Pancreas (tissue), 10 donors: ENCODE results near the gene PHF21B. TPM values are rescaled to one million over a fixed set of nuclear protein-coding genes. Genes with fewer than 3 reads are reported as not detected.

ENCODE experiments used
- ATAC-seq, 4 donors: fragments of 200-7000 bp; cut with Tn5 transposase; one replicate each; pipeline versions ENCODE4 v1.8.0 to v1.9.1; 2020; ENCODE audit warnings: mild to moderate bottlenecking in 4 of 4, moderate library complexity in 4 of 4
- DNase-seq, 6 donors: peaks; one replicate each; pipeline ENCODE4 v3.0.0-alpha.2; 2020
- FAIRE-seq: peaks from 2 replicates; lab custom pipeline; 2012; peaks lifted over from hg19 to GRCh38; lab: Jason Lieb, UNC
- H3K27ac ChIP-seq, 4 donors: fragments of 200-600 bp; sonication (generic); 1 replicate in 3 of 4; 2 replicates in 1 of 4; pipeline versions ENCODE4 v1.5.0 to v1.8.0; 2020
- H3K27me3 ChIP-seq, 4 donors: fragments of 200-600 bp; one replicate each; pipeline ENCODE4 v1.8.0; 2021
- H3K36me3 ChIP-seq, 3 donors: fragments of 200-600 bp; sonication (generic) in 1 of 3; one replicate each; pipeline versions ENCODE4 v1.5.0 to v1.8.0; 2020 to 2021
- H3K4me1 ChIP-seq, 3 donors: fragments of 200-600 bp; one replicate each; pipeline ENCODE4 v1.8.0; 2021
- H3K4me3 ChIP-seq, 4 donors: fragments of 200-600 bp; sonication (generic) in 2 of 4; one replicate each; pipeline versions ENCODE4 v1.5.0 to v1.8.0; 2020 to 2021
- H3K9me3 ChIP-seq, 4 donors: fragments of 200-600 bp; one replicate each; pipeline ENCODE4 v1.8.0; 2021
- CTCF ChIP-seq, 4 donors: fragments of 200-600 bp; sonication (generic) in 3 of 4; IDR thresholded peaks; one replicate each; pipeline versions ENCODE4 v1.5.0 to v1.8.0; 2021; ENCODE audit warnings: antibody characterized with exemption in 4 of 4
- WGBS, 2 donors: extraction: QIAGEN DNeasy Blood & Tissue Kit; methylation state at CpG; one replicate each; pipeline ENCODE4 v1.1.7; 2013; 5-methylcytosine and 5-hydroxymethylcytosine counted together
- intact Hi-C, 3 donors: fragments of 100-400 bp; cut with DNase I; formaldehyde crosslinking; loops; one replicate each; pipeline versions ENCODE4 v1.11.1 to v1.14.2; 2022
- polyA plus RNA-seq, 2 donors: library from polyadenylated mRNA; stranded (reverse); fragments of 200-250 nt; gene quantifications; one replicate each; pipeline ENCODE4 v1.2.3, GENCODE V29; 2013
- total RNA-seq, 6 donors: library from RNA; stranded (reverse); fragmentation: NEBNext Ultra II Directional in 4 of 6; extraction: Animal tissue kit (Norgen Biotek cat#: 25700) in 4 of 6; gene quantifications; one replicate each; pipeline versions ENCODE4 v1.2.1 to v1.2.4, GENCODE V29; 2021 to 2023
- donor health status: healthy with polysubstance abuse.
- donor health status: DM: no; HTN: no; CAD: no; lungs with moderate emphysema.
- donor health status: DM: no; HTN: no; CAD: no.
- donor health status: control.
- donor health status: control.
- donor health status: Bipolar disorder and iron deficiency.
- donor health status: DM: yes; HTN: yes; CAD: no.
- donor health status: DM: no; HTN: no; CAD: no.
- donor health status: DM: no; HTN: no; CAD: no.
- donor health status: DM: yes; HTN: yes; CAD: no.

PHF21B gene
- total and polyA plus RNA-seq, 8 donors = 0.34 to 2.9 (median 0.57) TPM; not detected in 1

- H3K36me3 ChIP-seq = no peaks in the 10 kb centered on the region
- H3K4me3 ChIP-seq = no peak overlapping the region
- intact Hi-C loops = no loop called here
- 63 to 75% methylated on average over 13 of the region's 13 CpGs for WGBS, 2 donors
- ATAC-seq (no peak), FAIRE-seq (no peak), DNase-seq (peak in 1 of 6 donors; percentile 45)
- no peaks in the 10 kb centered on the region for H3K4me1 ChIP-seq
- no peak for TF ChIP-seq CTCF (IDR thresholded peaks at IDR 0.05)
- no peaks in the 10 kb centered on the region for H3K27me3 ChIP-seq
- no peak overlapping the region for H3K27ac ChIP-seq
- no peaks in the 10 kb centered on the region for H3K9me3 ChIP-seq
Measured at GRCh38 chr22:44930016-44930710, 79.6 kb downstream of the PHF21B start.

GRCh38 chr22:44929359-44930015 lies 80.3 kb downstream of the PHF21B start:
- H3K4me1 ChIP-seq = no peaks in the 10 kb centered on the region
- no peak overlapping the region for H3K4me3 ChIP-seq
- ATAC-seq = no peak
- FAIRE-seq = no peak
- H3K36me3 ChIP-seq = no peaks in the 10 kb centered on the region
- 70 to 79% methylated on average over 18 of the region's 18 CpGs for WGBS, 2 donors
- no peak overlapping the region for H3K27ac ChIP-seq
- TF ChIP-seq CTCF (IDR thresholded peaks at IDR 0.05) = no peak
- no peaks in the 10 kb centered on the region for H3K27me3 ChIP-seq
- intact Hi-C loops = no loop called here
- DNase-seq = peak in 2 of 6 donors; percentile 29 to 44
- no peaks in the 10 kb centered on the region for H3K9me3 ChIP-seq

- Histone ChIP-seq H3K36me3 (no peaks in the 10 kb centered on the region), H3K4me1 (no peaks in the 10 kb centered on the region), H3K27me3 (no peaks in the 10 kb centered on the region), H3K9me3 (no peaks in the 10 kb centered on the region), H3K4me3 (no peak overlapping the region), H3K27ac (no peak overlapping the region)
- TF ChIP-seq CTCF (IDR thresholded peaks at IDR 0.05) = no peak
- intact Hi-C loops = no loop called here
- no peak for ATAC-seq
- FAIRE-seq = no peak
- DNase-seq = peak in 1 of 6 donors; percentile 49
- WGBS, 2 donors = 68 to 81% methylated on average over 18 of the region's 18 CpGs
Measured at GRCh38 chr22:44928711-44929358, 81.0 kb downstream of the PHF21B start.

- intact Hi-C loops = no loop called here
- H3K4me3 ChIP-seq = no peak overlapping the region
Measured at GRCh38 chr22:44928136-44928463, 81.7 kb downstream of the PHF21B start.

More at GRCh38 chr22:44928136-44928463, 81.7 kb downstream of the PHF21B start:
- FAIRE-seq (no peak), DNase-seq (peak in 2 of 6 donors; percentile 43 to 51), ATAC-seq (no peak)
- Histone ChIP-seq H3K27me3 (no peaks in the 10 kb centered on the region), H3K36me3 (no peaks in the 10 kb centered on the region), H3K9me3 (no peaks in the 10 kb centered on the region), H3K4me1 (no peaks in the 10 kb centered on the region), H3K27ac (no peak overlapping the region)
- no peak for TF ChIP-seq CTCF (IDR thresholded peaks at IDR 0.05)
- 67 to 73% methylated on average over 11 of the region's 11 CpGs for WGBS, 2 donors
